Choroid plexus epithelial cell (primary cell): ENCODE measurements around the gene TSC2.

Source experiments
- DNase-seq: peaks from one replicate; pipeline ENCODE4 v3.0.0-alpha.2; 2010; ENCODE audit warnings: low read depth
- H3K4me3 ChIP-seq: 2 replicates; pipeline ENCODE4 v1.5.1; 2011; ENCODE audit warnings: low read depth, mild to moderate bottlenecking, control low read depth, low read length, moderate library complexity
- CTCF ChIP-seq: conservative IDR thresholded peaks from 2 replicates; pipeline ENCODE4 v1.5.1; 2011; ENCODE audit warnings: low read depth, mild to moderate bottlenecking, control low read depth, inconsistent platforms, low read length, moderate library complexity

TSC2 gene

GRCh38 chr16:2028146-2028545 is 19.6 kb upstream of the TSC2 start:
- H3K4me3 ChIP-seq, result no peak overlapping the region
- DNase-seq, result no peak
- no peak for TF ChIP-seq CTCF

- TF ChIP-seq CTCF, result no peak
- no peak for DNase-seq
- H3K4me3 ChIP-seq, result no peak overlapping the region
Measured at GRCh38 chr16:2028620-2029220, 19.1 kb upstream of the TSC2 start.

- no peak overlapping the region for H3K4me3 ChIP-seq
- DNase-seq, result no peak
- TF ChIP-seq CTCF, result no peak
Measured at GRCh38 chr16:2029350-2029749, 18.4 kb upstream of the TSC2 start.

- no peak overlapping the region for H3K4me3 ChIP-seq
- no peak for TF ChIP-seq CTCF
- no peak for DNase-seq
Measured at GRCh38 chr16:2030036-2030435, 17.7 kb upstream of the TSC2 start.

- no peak for TF ChIP-seq CTCF
- no peak for DNase-seq
- H3K4me3 ChIP-seq, result no peak overlapping the region
Measured at GRCh38 chr16:2031081-2031577, 16.7 kb upstream of the TSC2 start.

- no peak for DNase-seq
- TF ChIP-seq CTCF, result no peak
- no peak overlapping the region for H3K4me3 ChIP-seq
Measured at GRCh38 chr16:2032285-2033056, 15.3 kb upstream of the TSC2 start.
